GM10266 (cell line): Measurements from ENCODE around the gene ZKSCAN5.
"Not testable (repeated sequence)": the region's sequence is repeated elsewhere in the genome, so short reads cannot be mapped to it uniquely, and the experiment has no call there.

Source experiments
- DNase-seq: peaks from one replicate; pipeline ENCODE4 v3.0.0; 2012; ENCODE audit errors: extremely low spot score
- CTCF ChIP-seq: IDR thresholded peaks from 2 replicates; pipeline ENCODE4 v1.5.1; 2012; ENCODE audit warnings: mild to moderate bottlenecking, low read depth; ENCODE audit not compliant: control insufficient read depth, insufficient read depth; ENCODE audit errors: missing control alignments

ZKSCAN5 gene

GRCh38 chr7:99561737-99562051 lies 57.2 kb downstream of the ZKSCAN5 start:
- no peak for TF ChIP-seq CTCF
- no peak for DNase-seq

DNA sequence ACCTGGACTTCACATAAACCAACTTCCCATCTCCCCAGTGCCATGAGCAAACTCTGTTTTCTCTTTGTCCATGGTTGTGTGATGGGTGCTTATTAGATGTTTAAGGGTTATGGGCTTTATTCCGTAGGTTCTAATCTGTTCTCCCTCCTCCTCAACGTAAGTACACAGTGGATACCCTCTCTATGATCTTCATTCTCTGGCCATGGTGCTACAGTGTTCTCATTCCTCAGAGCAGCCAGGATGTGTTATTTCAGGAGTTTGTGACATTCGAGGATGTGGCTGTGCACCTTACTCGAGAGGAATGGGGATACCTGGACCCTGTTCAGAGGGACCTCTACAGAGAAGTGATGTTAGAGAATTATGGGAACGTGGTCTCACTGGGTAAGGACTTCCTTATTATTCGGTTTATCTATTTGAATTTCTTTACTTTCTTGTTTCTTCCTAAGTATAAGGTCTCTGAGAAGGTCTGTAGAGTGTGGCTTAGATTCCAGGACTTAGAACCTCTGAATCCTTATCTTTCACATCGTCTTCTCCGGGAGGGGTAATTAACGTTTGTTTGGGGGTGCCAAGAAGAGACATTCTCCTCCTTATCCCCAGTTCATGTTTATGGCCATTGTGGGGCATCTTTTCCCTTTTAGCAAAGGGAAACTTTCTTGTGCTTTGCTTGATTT lies 57.8 kb downstream of the ZKSCAN5 start:
- TF ChIP-seq CTCF: no peak

DNA sequence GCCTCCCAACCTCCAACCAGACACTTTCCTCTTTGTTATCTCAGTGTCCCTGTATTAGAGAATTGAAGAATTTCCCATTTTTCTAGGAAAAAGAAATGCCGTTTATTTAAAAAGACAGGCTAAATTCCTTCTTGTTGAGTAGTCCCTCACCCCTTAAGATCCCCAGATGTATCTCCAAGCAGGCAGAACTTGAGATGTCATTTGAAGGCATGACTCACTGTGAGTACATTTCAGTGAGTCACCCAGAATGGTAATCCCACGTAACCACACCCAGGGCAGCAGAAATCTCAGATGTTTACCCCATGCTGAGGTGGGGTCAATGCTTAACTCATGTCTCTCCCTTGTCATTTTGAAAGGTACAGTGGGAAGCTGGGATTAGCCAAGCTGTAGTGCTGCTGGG lies 58.4 kb downstream of the ZKSCAN5 start:
- no peak for DNase-seq
- TF ChIP-seq CTCF: no peak

More for the DNA sequence above, 57.8 kb downstream of the ZKSCAN5 start:
- no peak for DNase-seq

- no peak for DNase-seq
- no peak for TF ChIP-seq CTCF
These were observed 59.2 kb downstream of the ZKSCAN5 start for GRCh38 chr7:99563650-99564049.

DNA sequence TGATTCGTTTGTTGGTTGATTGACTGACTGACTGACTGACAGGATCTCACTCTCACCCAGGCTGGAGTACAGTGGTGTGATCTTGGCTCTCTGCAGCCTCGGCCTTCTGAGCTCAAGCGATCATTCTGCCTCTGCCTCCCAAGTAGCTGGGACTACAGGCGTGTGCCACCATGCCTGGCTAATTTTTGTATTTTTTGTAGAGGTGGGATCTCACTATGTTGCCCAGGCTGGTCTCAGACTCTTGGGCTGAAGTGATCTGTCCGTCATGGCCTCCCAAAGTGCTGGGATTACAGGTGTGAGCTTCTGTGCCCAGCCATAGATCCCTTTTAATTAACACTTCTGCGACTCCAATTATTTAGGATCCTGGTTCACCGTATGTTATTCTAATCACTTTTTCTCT lies 64.3 kb downstream of the ZKSCAN5 start:
- not testable (repeated sequence) for DNase-seq

DNA sequence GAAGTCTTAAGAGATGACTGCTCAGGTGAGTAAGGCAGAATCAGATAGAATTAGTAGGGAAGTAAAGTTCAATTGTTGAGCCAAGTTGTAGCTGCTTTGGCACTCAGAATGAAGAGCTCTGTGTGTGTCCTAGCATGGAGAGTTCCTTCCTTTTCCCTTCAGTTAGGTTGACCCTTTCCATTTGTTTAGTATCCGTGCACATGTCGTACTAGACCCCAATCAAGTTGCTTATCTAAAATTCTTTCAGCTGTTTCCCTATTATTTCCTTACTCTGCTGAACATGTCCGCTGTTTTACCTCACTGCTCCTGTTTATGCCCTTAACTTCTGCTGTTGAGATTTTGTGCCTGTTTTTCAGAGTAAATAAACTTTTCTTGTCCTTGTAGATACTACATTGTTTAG lies 67.3 kb downstream of the ZKSCAN5 start:
- DNase-seq: no peak
- TF ChIP-seq CTCF: no peak

DNA sequence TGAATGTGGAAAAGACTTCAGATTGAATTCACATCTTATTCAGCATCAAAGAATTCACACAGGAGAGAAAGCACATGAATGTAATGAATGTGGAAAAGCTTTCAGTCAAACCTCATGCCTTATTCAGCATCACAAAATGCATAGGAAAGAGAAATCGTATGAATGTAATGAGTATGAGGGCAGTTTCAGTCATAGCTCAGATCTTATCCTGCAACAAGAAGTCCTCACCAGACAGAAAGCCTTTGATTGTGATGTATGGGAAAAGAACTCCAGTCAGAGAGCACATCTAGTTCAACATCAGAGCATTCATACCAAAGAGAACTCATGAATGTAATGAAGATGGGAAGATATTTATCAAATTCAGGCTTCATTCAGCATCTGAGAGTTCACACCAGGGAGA lies 68.8 kb downstream of the ZKSCAN5 start:
- DNase-seq: no peak
- TF ChIP-seq CTCF: no peak

- TF ChIP-seq CTCF: no peak
- no peak for DNase-seq
These were observed 71.8 kb downstream of the ZKSCAN5 start for GRCh38 chr7:99576251-99576650.
